ENCODE measurements around the gene MTMR10. TPM values are rescaled to one million over a fixed set of nuclear protein-coding genes. Genes with fewer than 3 reads are reported as not detected.

MTMR10 gene
- total RNA-seq, 4 donors from 2014 or later = 16.6 to 41.2 (median 28.0) TPM

DNA sequence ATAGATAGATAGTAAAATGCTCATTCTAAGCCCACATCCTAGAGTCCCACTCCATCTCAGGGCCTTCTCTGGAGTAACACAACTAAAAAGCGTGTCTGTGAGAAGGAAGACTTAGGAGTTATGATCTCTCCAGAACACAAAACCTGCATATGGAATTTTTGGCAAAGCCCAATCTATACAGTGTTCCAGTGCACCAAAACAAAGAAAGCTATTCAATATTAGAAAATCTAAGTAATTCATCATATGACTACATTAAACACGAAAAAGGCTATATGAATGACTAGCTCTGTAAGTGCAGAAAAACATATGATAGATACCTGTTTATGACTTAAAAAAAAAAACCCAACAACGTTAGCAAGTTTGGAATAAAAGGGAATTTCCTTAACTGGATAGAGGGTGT is 27.7 kb downstream of the MTMR10 start:
- intact Hi-C loops (cut with DNase I) = no loop called here
- 69 to 74% methylated on average over 3 of the region's 3 CpGs for WGBS, 2 donors
- H3K27me3 ChIP-seq = no peaks in the 10 kb centered on the region
- no peak for DNase-seq
- H3K27ac ChIP-seq = no peak overlapping the region
- H3K9me3 ChIP-seq = no peaks in the 10 kb centered on the region
- TF ChIP-seq POLR2A (IDR thresholded peaks at IDR 0.05) (no peak), CTCF (IDR thresholded peaks at IDR 0.05) (no peak)
- no peak overlapping the region for H3K4me3 ChIP-seq
- H3K36me3 ChIP-seq = peaks cover 0 to 94% (median 1%) of the 10 kb centered on the region in 3 donors
- H3K4me1 ChIP-seq = peaks cover 3 to 25% (median 9%) of the 10 kb centered on the region in 3 donors

DNA sequence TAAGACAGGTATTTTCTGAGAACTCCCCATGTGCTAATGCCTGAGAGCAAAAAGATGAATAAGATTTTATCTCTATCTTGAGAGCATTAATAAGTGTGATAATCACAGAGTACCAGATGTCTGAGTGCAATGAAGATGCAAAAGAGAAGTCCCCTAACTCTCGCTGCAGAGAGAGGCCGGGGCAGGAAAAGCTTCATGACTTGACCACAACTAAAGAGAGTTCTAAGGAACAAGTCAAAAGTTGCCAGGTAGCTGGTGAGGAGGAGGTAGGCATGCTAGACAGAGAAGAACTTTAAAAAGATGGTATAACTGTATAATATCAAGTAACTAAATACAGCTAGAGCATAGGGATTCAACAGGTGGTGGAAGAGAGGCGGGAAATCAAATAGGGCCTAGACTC is 28.8 kb downstream of the MTMR10 start:
- intact Hi-C loops (cut with DNase I) = no loop called here

GRCh38 chr15:30962079-30962478 is 29.3 kb downstream of the MTMR10 start:
- peaks cover 6 to 96% (median 16%) of the 10 kb centered on the region in 3 donors for H3K36me3 ChIP-seq
- intact Hi-C loops (cut with DNase I) = no loop called here
- no peak for DNase-seq

More for the DNA sequence above, 28.8 kb downstream of the MTMR10 start:
- WGBS, 2 donors = 90 to 100% methylated on average over 3 of the region's 3 CpGs
- Histone ChIP-seq H3K4me3 (no peak overlapping the region), H3K9me3 (no peaks in the 10 kb centered on the region), H3K27me3 (no peaks in the 10 kb centered on the region), H3K4me1 (peaks cover 3 to 24% (median 9%) of the 10 kb centered on the region in 3 donors), H3K27ac (no peak overlapping the region), H3K36me3 (peaks cover 6 to 96% (median 11%) of the 10 kb centered on the region in 3 donors)
- TF ChIP-seq CTCF (IDR thresholded peaks at IDR 0.05) (no peak), POLR2A (IDR thresholded peaks at IDR 0.05) (no peak)
- no peak for DNase-seq

DNA sequence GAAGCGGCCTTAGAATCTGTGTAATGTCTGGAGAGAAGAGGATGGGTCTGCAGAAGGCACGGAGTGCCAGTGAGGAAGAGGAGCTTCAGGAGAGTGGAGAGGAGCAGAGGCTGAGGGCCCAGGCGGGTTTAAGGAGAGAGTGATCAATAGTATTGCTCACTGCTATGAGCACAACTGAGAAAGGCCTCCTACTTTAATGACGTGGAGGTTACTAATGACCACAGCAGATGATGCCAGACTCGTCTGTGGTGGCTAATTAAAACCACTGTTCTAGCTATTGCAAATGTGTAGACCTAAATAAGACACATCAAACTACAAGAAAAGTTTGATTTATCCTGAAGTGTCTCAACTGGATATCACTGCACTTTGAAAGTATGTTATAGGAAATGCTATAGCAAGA is 33.2 kb downstream of the MTMR10 start:
- WGBS, 2 donors = 91 to 93% methylated on average over 5 of the region's 5 CpGs

More at GRCh38 chr15:30962079-30962478, 29.3 kb downstream of the MTMR10 start:
- Histone ChIP-seq H3K4me1 (peaks cover 3 to 24% (median 9%) of the 10 kb centered on the region in 3 donors), H3K4me3 (no peak overlapping the region), H3K27ac (no peak overlapping the region), H3K27me3 (no peaks in the 10 kb centered on the region), H3K9me3 (no peaks in the 10 kb centered on the region)
- TF ChIP-seq CTCF (IDR thresholded peaks at IDR 0.05) (no peak), POLR2A (IDR thresholded peaks at IDR 0.05) (no peak)

More for the DNA sequence above, 33.2 kb downstream of the MTMR10 start:
- Histone ChIP-seq H3K9me3 (no peaks in the 10 kb centered on the region), H3K4me3 (no peak overlapping the region), H3K36me3 (peaks cover 8 to 97% (median 35%) of the 10 kb centered on the region in 3 donors), H3K27me3 (no peaks in the 10 kb centered on the region), H3K4me1 (peaks cover 3 to 33% (median 9%) of the 10 kb centered on the region in 3 donors), H3K27ac (no peak overlapping the region)
- intact Hi-C loops (cut with DNase I) = no loop called here
- TF ChIP-seq POLR2A (IDR thresholded peaks at IDR 0.05) = no peak
- TF ChIP-seq CTCF (IDR thresholded peaks at IDR 0.05) = no peak
- DNase-seq = no peak
